Mucosa of descending colon (tissue), 3 donors: ENCODE measurements around the gene POPDC2. TPM values are rescaled to one million over a fixed set of nuclear protein-coding genes. Genes with fewer than 3 reads are reported as not detected.

Source experiments
- ATAC-seq: fragments of 200-7000 bp; cut with Tn5 transposase; one replicate; pipeline ENCODE4 v1.9.1; 2020; ENCODE audit warnings: mild to moderate bottlenecking, moderate library complexity
- DNase-seq, 3 donors: peaks; one replicate each; pipeline ENCODE4 v3.0.0-alpha.2; 2020
- H3K36me3 ChIP-seq: fragments of 200-600 bp; one replicate; pipeline ENCODE4 v1.8.0; 2021; ENCODE audit warnings: low read depth, mild to moderate bottlenecking
- H3K4me1 ChIP-seq: fragments of 200-600 bp; one replicate; pipeline ENCODE4 v1.8.0; 2021; ENCODE audit warnings: low read depth, mild to moderate bottlenecking
- H3K4me3 ChIP-seq: fragments of 200-600 bp; one replicate; pipeline ENCODE4 v1.8.0; 2021; ENCODE audit warnings: mild to moderate bottlenecking
- H3K9me3 ChIP-seq: fragments of 200-600 bp; one replicate; pipeline ENCODE4 v1.8.0; 2021; ENCODE audit warnings: mild to moderate bottlenecking
- intact Hi-C, 2 donors: fragments of 100-400 bp; cut with DNase I in 1 of 2; cut with micrococcal nuclease in 1 of 2; formaldehyde crosslinking; loops; one replicate each; pipeline versions ENCODE4 v1.11.0 to v1.11.1; 2022; cut with DNase I, micrococcal nuclease
- total RNA-seq, 3 donors: library from RNA; stranded (reverse); fragmentation: NEBNext Ultra II Directional in 2 of 3; extraction: Animal tissue kit (Norgen Biotek cat#: 25700) in 2 of 3; gene quantifications; one replicate each; pipeline versions ENCODE4 v1.2.1 to v1.2.4, GENCODE V29; 2021 to 2023
- TF ChIP-seq, protein P1 (sequence below): fragments of 200-600 bp; IDR thresholded peaks from one replicate; pipeline ENCODE4 v1.8.0; 2022; ENCODE audit warnings: antibody characterized with exemption, mild to moderate bottlenecking
- donor health status: DM: no; HTN: no; CAD: no; lungs with moderate emphysema.
- donor health status: DM: no; HTN: no; CAD: no.
- donor health status: DM: no; HTN: yes; CAD: no.

The POPDC2 gene
- total RNA-seq, 3 donors from 2014 or later: 4.2 to 89.0 (median 7.1) TPM

DNA sequence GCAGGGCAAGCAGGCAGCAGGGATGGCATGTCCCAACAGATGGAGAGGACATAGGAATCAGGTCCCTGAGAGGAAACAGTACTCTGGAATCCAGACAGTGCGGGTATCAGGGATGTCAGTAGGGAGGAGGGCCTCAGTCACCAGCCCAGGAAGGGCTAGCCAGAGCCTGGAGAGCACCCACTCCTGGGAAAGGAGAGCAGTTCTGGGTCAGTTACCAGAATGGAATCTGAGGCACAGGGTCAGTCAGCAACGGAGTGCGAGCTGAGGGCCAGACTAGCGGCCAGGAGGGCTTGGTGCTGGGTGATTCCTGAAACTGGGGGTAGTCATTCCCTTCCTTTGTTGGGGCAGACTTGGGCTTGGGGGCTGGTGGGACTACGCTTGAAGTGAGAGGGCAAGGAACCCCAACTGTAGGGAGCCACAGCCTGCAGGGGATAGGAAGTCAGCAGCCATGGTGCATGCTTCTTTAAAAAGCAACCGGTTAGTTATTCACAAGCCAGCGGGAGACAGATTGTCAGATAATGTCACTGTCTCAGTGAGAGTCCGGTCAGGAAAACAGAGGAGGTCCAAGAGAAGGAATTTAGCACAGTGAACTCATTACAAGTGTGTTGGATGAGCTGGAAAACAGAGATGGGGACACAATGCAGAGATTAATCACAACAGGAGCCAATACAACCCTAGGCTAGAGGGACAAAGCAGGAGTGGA is 34.8 kb downstream of the POPDC2 start:
- Histone ChIP-seq H3K9me3 (no peaks in the 10 kb centered on the region), H3K4me1 (no peaks in the 10 kb centered on the region), H3K4me3 (no peak overlapping the region), H3K36me3 (no peaks in the 10 kb centered on the region)
- intact Hi-C loops: no loop called here
- DNase-seq: no peak
- TF ChIP-seq, protein P1, sequence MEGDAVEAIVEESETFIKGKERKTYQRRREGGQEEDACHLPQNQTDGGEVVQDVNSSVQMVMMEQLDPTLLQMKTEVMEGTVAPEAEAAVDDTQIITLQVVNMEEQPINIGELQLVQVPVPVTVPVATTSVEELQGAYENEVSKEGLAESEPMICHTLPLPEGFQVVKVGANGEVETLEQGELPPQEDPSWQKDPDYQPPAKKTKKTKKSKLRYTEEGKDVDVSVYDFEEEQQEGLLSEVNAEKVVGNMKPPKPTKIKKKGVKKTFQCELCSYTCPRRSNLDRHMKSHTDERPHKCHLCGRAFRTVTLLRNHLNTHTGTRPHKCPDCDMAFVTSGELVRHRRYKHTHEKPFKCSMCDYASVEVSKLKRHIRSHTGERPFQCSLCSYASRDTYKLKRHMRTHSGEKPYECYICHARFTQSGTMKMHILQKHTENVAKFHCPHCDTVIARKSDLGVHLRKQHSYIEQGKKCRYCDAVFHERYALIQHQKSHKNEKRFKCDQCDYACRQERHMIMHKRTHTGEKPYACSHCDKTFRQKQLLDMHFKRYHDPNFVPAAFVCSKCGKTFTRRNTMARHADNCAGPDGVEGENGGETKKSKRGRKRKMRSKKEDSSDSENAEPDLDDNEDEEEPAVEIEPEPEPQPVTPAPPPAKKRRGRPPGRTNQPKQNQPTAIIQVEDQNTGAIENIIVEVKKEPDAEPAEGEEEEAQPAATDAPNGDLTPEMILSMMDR: no peak
- ATAC-seq: no peak

DNA sequence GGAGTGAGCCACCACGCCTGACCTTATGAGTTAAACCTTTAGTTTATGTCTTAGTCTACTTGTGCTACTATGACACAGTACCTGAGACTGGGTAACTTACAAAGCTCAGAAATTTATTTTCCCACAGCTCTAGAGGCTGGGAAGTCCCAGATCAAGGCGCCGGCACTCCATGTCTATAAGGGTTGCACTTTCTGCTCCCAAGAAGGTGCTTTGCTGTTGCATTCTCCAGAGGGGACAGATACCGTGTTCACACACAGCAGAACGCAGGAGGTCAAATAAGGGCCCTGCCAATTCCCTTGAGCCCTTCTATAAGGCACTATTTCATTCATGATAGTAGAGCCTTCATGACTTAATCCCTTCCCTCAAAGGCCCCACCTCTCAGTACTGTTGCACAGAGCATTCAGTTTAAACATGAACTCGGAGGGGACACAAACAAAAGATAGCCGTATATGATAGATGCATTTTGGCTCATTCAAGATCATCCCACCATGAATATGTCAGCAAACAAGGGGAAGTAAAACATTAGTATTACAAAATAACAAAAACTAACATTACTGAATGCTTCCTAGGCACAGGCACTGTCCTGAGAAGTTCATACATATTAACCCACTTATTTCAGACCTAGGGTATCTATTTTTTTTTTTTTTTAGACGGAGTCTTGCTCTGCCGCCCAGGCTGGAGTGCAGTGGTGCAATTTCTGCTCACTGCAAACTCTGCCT is 36.2 kb downstream of the POPDC2 start:
- intact Hi-C loops: no loop called here
- no peaks in the 10 kb centered on the region for H3K4me1 ChIP-seq
- H3K9me3 ChIP-seq: no peaks in the 10 kb centered on the region
- no peak for DNase-seq
- H3K36me3 ChIP-seq: no peaks in the 10 kb centered on the region
- ATAC-seq: no peak
- TF ChIP-seq, protein P1: no peak
- H3K4me3 ChIP-seq: no peak overlapping the region

DNA sequence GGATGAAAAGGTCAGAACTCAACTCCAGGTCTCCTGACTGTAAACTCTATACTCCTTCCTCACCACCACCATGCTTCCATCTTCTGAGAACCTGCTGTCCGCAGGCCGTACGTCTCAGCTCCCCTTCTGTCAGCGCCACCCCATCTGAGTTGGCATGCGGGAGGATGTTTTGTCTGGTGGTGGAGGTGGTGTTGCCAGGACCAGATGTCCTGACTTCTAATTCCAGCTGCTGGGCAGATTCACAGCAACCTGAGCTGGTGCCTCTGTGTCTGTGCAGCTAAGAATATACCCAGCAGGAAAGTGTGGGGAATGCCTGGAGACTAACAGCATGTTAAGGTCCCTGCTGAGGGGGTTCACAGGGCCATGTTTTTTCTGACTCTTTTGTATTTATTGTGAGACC is 39.5 kb downstream of the POPDC2 start:
- ATAC-seq: no peak
- TF ChIP-seq, protein P1: no peak
- H3K36me3 ChIP-seq: no peaks in the 10 kb centered on the region
- intact Hi-C loops: no loop called here
- H3K4me1 ChIP-seq: no peaks in the 10 kb centered on the region
- no peak overlapping the region for H3K4me3 ChIP-seq
- DNase-seq: no peak
- no peaks in the 10 kb centered on the region for H3K9me3 ChIP-seq

GRCh38 chr3:119619094-119619493 is 41.3 kb downstream of the POPDC2 start:
- DNase-seq: no peak
- intact Hi-C loops: no loop called here

DNA sequence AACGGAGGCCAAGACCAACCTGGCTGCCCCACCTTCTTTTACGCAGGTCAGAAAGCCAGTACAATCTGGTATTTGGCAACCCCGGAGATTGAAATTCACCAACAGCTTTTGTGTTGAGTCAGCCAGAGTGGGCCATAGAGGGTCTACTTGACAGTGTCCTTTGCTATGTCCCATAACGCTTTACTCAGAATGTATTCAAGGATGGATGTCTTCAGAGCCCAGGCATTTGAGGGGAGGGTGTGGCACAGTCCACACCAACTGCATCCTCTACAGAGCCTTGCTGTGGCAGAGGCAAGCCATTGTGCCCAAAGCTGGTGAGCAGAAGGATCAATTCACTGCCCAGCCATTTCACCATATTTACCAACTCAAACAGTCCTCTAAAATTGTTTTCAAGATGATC is 44.3 kb downstream of the POPDC2 start:
- no peak overlapping the region for H3K4me3 ChIP-seq
- H3K9me3 ChIP-seq: no peaks in the 10 kb centered on the region
- H3K36me3 ChIP-seq: no peaks in the 10 kb centered on the region
- ATAC-seq (no peak), DNase-seq (no peak)
- intact Hi-C loops: no loop called here
- TF ChIP-seq, protein P1: no peak
- H3K4me1 ChIP-seq: no peaks in the 10 kb centered on the region

More at GRCh38 chr3:119619094-119619493, 41.3 kb downstream of the POPDC2 start:
- Histone ChIP-seq H3K9me3 (no peaks in the 10 kb centered on the region), H3K4me3 (no peak overlapping the region), H3K36me3 (no peaks in the 10 kb centered on the region), H3K4me1 (no peaks in the 10 kb centered on the region)
- no peak for ATAC-seq
- TF ChIP-seq, protein P1: no peak
